HG03025 (cell line): ENCODE data around the gene TNNT3.

Source experiments
- ATAC-seq: cut with Tn5 transposase; IDR thresholded peaks from one replicate; pipeline ENCODE4 v1.9.1; 2021; ENCODE audit warnings: mild to moderate bottlenecking, moderate library complexity; ENCODE audit not compliant: unreplicated experiment, low FRiP score

The TNNT3 gene

GRCh38 chr11:1893581-1894359 lies 25.7 kb upstream of the TNNT3 start:
- no peak for ATAC-seq

GRCh38 chr11:1894759-1895158 lies 24.7 kb upstream of the TNNT3 start:
- no peak for ATAC-seq

- ATAC-seq = no peak
Observed at GRCh38 chr11:1896468-1896867, 23.0 kb upstream of the TNNT3 start.

GRCh38 chr11:1896923-1897322 lies 22.6 kb upstream of the TNNT3 start:
- no peak for ATAC-seq

- ATAC-seq = no peak
Observed at GRCh38 chr11:1899090-1899489, 20.4 kb upstream of the TNNT3 start.

- ATAC-seq = no peak
Observed at GRCh38 chr11:1899686-1900085, 19.8 kb upstream of the TNNT3 start.

GRCh38 chr11:1906181-1906580 lies 13.3 kb upstream of the TNNT3 start:
- ATAC-seq = no peak

- ATAC-seq = no peak
Observed at GRCh38 chr11:1906611-1907423, 12.7 kb upstream of the TNNT3 start.

GRCh38 chr11:1908618-1909017 lies 10.9 kb upstream of the TNNT3 start:
- ATAC-seq = no peak

GRCh38 chr11:1909524-1909923 lies 10.0 kb upstream of the TNNT3 start:
- no peak for ATAC-seq

- ATAC-seq = no peak
Observed at GRCh38 chr11:1912289-1912878, 7.1 kb upstream of the TNNT3 start.

GRCh38 chr11:1913271-1914060 lies 6.0 kb upstream of the TNNT3 start:
- ATAC-seq = no peak

GRCh38 chr11:1915795-1916131 lies 3.7 kb upstream of the TNNT3 start:
- no peak for ATAC-seq

GRCh38 chr11:1916132-1916985 lies 3.1 kb upstream of the TNNT3 start:
- ATAC-seq = no peak

GRCh38 chr11:1916986-1917522 lies 2.4 kb upstream of the TNNT3 start:
- ATAC-seq = no peak

- ATAC-seq = no peak
Observed at GRCh38 chr11:1917523-1918435, 1.7 kb upstream of the TNNT3 start.

- ATAC-seq = no peak
Observed at GRCh38 chr11:1918436-1919315, 827 bp upstream of the TNNT3 start.
